AG09309 (cell line): ENCODE measurements around the gene IL17B.

Source experiments
- DNase-seq: peaks from one replicate; pipeline ENCODE4 v3.0.0-alpha.2; 2010; ENCODE audit warnings: low read depth
- H3K4me3 ChIP-seq: 2 replicates; pipeline ENCODE4 v1.5.1; 2011; ENCODE audit warnings: mild to moderate bottlenecking, low read depth, low read length, moderate library complexity; ENCODE audit not compliant: control insufficient read depth
- CTCF ChIP-seq: IDR thresholded peaks from 2 replicates; pipeline ENCODE4 v1.5.1; 2011; ENCODE audit warnings: mild to moderate bottlenecking, low read depth, low read length, inconsistent platforms; ENCODE audit not compliant: insufficient read depth, control insufficient read depth; ENCODE audit errors: missing control alignments

Gene IL17B

DNA sequence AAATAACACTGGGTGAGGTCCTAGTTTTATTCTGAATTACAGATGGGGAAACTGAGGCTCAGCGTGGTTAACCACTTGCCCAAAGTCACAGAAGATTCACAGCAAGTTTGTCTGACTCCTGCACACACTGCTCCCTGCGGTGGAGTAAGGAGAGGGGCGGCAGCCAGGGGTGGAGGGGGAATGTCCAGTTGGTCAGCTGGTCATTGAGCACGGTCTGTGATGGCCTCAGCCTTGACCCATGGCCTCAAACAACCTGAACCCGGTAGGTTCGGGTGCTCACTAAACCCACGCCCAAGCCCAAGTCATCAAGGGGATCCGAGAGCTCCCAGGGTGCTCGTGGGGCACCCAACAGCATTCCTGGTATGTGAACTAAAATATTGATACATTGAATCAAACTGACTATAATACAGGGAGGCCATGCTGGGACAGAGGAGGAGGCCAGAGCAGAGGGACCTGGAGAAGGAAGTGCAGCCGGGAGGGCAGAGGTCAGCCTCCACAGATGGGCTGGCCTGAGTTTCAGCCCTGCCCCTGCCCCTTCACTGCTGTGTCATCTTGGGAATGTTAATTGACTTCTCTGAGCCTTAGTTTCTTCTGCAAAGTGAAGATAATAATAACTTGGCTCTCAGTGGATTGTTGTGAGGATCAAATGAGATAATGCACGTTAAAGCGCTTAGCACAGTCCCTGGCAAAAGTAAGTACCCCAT is 3.6 kb upstream of the IL17B start:
- no peak for TF ChIP-seq CTCF
- H3K4me3 ChIP-seq: no peak overlapping the region
- DNase-seq: no peak

- H3K4me3 ChIP-seq: no peak overlapping the region
- TF ChIP-seq CTCF: peak; percentile 96
- no peak for DNase-seq
Observed at GRCh38 chr5:149381986-149382338, 2.9 kb upstream of the IL17B start.

- H3K4me3 ChIP-seq: no peak overlapping the region
- no peak for TF ChIP-seq CTCF
- no peak for DNase-seq
Observed at GRCh38 chr5:149381261-149381985, 2.3 kb upstream of the IL17B start.

- DNase-seq: no peak
- H3K4me3 ChIP-seq: no peak overlapping the region
- no peak for TF ChIP-seq CTCF
Observed at GRCh38 chr5:149380466-149381121, 1.5 kb upstream of the IL17B start.

- no peak for TF ChIP-seq CTCF
- no peak overlapping the region for H3K4me3 ChIP-seq
- no peak for DNase-seq
Observed at GRCh38 chr5:149379818-149380374, 804 bp upstream of the IL17B start.

DNA sequence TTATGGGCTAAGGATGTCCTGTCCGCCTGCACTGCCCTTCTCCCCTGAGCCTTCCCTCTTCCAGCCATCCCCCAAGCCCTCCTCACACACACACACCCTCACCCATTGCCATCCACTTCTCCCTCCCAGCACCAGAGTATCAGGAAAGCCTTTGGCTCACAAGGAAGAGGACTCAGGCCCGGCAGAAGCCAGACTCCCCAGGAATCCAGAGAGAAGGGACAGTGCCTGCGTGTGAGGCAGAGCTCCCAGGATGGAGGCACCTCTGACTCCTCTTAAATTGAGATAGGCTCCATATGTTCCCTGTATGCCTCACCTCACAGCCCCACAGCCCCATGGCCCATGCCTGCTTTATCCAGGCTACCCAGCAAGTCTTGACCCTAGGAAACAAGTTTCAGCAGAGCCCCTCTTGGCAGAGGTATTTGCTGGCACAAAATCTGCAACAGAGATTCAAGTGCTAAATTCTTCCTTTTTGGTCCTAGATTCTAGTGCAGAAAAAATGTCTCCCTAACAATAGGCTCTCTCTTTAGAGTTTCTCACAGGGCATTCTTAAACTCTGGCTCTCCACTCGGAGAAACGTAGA is 761 bp downstream of the IL17B start:
- DNase-seq: no peak
- no peak for TF ChIP-seq CTCF
- H3K4me3 ChIP-seq: no peak overlapping the region
